Measurements from ENCODE around the gene ERFE. TPM values are rescaled to one million over a fixed set of nuclear protein-coding genes. Genes with fewer than 3 reads are reported as not detected.

The ERFE gene
- total RNA-seq, 2 experiments from 2014 or later, result 0.37 to 0.50 TPM

DNA sequence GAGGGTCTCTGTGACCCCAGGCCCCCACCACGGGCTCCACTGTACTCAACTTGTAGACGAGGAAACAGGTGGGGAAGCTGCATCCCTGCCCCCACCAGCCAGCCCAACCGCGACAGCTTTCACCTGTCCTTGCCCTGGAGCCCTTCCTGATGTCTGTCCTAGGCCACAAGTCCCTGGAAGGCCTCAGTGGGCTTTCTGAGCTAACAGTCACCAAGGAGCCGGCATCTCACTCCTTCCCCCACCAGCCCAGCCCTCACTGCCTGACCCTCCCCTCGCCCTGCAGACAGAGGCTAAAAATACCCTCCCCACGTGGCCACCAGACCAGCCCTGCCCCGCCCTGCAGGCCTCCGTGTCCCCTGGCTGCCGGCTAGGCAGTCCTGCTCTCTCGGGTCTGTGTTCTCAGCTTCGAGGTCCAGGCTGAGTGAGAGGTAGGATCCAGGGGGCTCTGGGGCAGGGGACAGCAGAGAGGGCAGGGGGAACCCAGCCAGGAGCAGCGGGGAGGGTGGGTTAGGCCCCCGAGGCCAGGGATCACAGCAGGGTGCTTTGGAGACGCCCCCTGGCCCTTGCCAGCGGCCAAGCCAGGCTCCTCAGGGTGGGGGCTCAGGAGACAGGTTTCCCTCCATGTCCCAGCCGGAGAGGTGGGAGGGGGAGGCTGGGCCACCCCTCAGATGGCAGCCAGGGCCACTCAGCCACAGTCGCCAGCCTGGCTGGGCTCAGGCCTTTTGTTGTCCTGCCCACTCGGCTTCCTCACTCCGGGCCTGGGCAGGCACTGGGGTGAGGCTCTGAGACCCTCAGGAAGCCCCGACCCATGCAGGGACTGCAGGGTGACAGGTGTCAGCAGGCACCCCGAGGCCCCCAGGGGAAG lies 20.2 kb upstream of the ERFE start, which contains the start of gene KLHL30:
Gene KLHL30, plus strand, starts transcription at position 338 of the 865 bp plus-strand sequence. CDS start 2,087 bp downstream, outside the sequence.
- H3K4me1 Mint-ChIP-seq (ENCODE audit: low read depth), result peaks cover 5% of the 10 kb centered on the region
- DNase-seq, result no peak
- H3K4me3 Mint-ChIP-seq, result no peak within 1 kb of the TSS
- no peak within 1 kb of the TSS for H3K27ac Mint-ChIP-seq
- H3K36me3 Mint-ChIP-seq (ENCODE audit: low read depth), result no peaks in the 10 kb centered on the region
- ChIA-PET POLR2A (interaction anchor here (1.2 kb wide), 1 partner anchor 29 kb away, joined by 6 read pairs; no protein-coding TSS in a partner anchor), CTCF (interaction anchor here (0.8 to 1.4 kb wide), 4 partner anchors 12 to 170 kb away, joined by 3 to 5 read pairs (median 4); no protein-coding TSS in a partner anchor)
- no peak for ATAC-seq
- no peaks in the 10 kb centered on the region for H3K27me3 Mint-ChIP-seq (ENCODE audit: low read depth)
- H3K9me3 Mint-ChIP-seq (ENCODE audit: insufficient read depth), result no peaks in the 10 kb centered on the region

GRCh38 chr2:238139196-238140039 lies 19.4 kb upstream of the ERFE start:
- H3K36me3 Mint-ChIP-seq (ENCODE audit: low read depth), result no peaks in the 10 kb centered on the region
- DNase-seq (peak; percentile 32), ATAC-seq (peak; percentile 16)
- CTCF ChIA-PET, result interaction anchor here (0.8 to 1.4 kb wide), 4 partner anchors 12 to 170 kb away, joined by 3 to 5 read pairs (median 4); no protein-coding TSS in a partner anchor
- H3K4me3 Mint-ChIP-seq, result no peak overlapping the region
- H3K4me1 Mint-ChIP-seq (ENCODE audit: low read depth), result peaks cover 5% of the 10 kb centered on the region
- H3K9me3 Mint-ChIP-seq (ENCODE audit: insufficient read depth), result no peaks in the 10 kb centered on the region
- H3K27ac Mint-ChIP-seq, result no peak overlapping the region
- POLR2A ChIA-PET, result interaction anchor here (1.2 kb wide), 1 partner anchor 28 kb away, joined by 6 read pairs; no protein-coding TSS in a partner anchor
- no peaks in the 10 kb centered on the region for H3K27me3 Mint-ChIP-seq (ENCODE audit: low read depth)

DNA sequence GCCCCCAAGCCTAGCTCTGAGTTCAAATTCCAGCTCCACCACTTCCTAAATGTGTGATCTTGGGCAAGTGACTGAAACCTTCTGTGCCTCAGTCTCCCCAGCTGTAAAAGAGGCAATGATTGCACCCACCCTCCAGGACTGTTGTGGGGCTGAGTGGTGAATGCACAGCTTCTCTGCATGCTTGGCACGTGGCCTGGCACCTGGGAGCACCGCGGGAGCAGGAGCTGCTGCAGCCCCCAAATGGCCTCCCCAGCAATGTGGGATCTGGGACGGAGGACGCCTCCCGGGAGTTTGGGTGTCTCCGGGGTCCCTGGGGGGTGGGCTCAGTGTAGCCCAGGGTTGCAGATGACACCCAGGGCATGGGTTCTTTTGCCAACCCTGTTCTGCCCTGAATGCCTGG lies 18.7 kb upstream of the ERFE start:
- Mint-ChIP-seq H3K4me3 (no peak overlapping the region), H3K27me3 (ENCODE audit: low read depth) (no peaks in the 10 kb centered on the region), H3K27ac (no peak overlapping the region), H3K36me3 (ENCODE audit: low read depth) (no peaks in the 10 kb centered on the region), H3K9me3 (ENCODE audit: insufficient read depth) (no peaks in the 10 kb centered on the region), H3K4me1 (ENCODE audit: low read depth) (peaks cover 5% of the 10 kb centered on the region)
- DNase-seq, result no peak
- no peak for ATAC-seq
- ChIA-PET POLR2A (no interaction called here), CTCF (interaction anchor here (1.0 to 1.4 kb wide), 3 partner anchors 13 to 49 kb away, joined by 3 to 5 read pairs (median 4); no protein-coding TSS in a partner anchor)

- Mint-ChIP-seq H3K36me3 (ENCODE audit: low read depth) (no peaks in the 10 kb centered on the region), H3K27me3 (ENCODE audit: low read depth) (no peaks in the 10 kb centered on the region), H3K4me3 (no peak overlapping the region), H3K27ac (no peak overlapping the region), H3K9me3 (ENCODE audit: insufficient read depth) (no peaks in the 10 kb centered on the region), H3K4me1 (ENCODE audit: low read depth) (peaks cover 5% of the 10 kb centered on the region)
- DNase-seq (no peak), ATAC-seq (no peak)
- ChIA-PET POLR2A (no interaction called here), CTCF (no interaction called here)
These were observed 17.8 kb upstream of the ERFE start for GRCh38 chr2:238140721-238141540.

- peaks cover 5% of the 10 kb centered on the region for H3K4me1 Mint-ChIP-seq (ENCODE audit: low read depth)
- ATAC-seq (no peak), DNase-seq (no peak)
- H3K36me3 Mint-ChIP-seq (ENCODE audit: low read depth), result no peaks in the 10 kb centered on the region
- ChIA-PET POLR2A (no interaction called here), CTCF (interaction anchor here (1.2 kb wide), 1 partner anchor 173 kb away, joined by 5 read pairs; no protein-coding TSS in a partner anchor)
- H3K4me3 Mint-ChIP-seq, result no peak overlapping the region
- no peaks in the 10 kb centered on the region for H3K9me3 Mint-ChIP-seq (ENCODE audit: insufficient read depth)
- peak overlapping the region; percentile 47 for H3K27ac Mint-ChIP-seq
- no peaks in the 10 kb centered on the region for H3K27me3 Mint-ChIP-seq (ENCODE audit: low read depth)
These were observed 17.0 kb upstream of the ERFE start for GRCh38 chr2:238141541-238142318.

GRCh38 chr2:238142382-238143205 lies 16.2 kb upstream of the ERFE start:
- no peaks in the 10 kb centered on the region for H3K27me3 Mint-ChIP-seq (ENCODE audit: low read depth)

GRCh38 chr2:238143239-238143951 lies 15.4 kb upstream of the ERFE start:
- Mint-ChIP-seq H3K27ac (no peak overlapping the region), H3K27me3 (ENCODE audit: low read depth) (no peaks in the 10 kb centered on the region), H3K4me1 (ENCODE audit: low read depth) (peaks cover 5% of the 10 kb centered on the region), H3K4me3 (no peak overlapping the region), H3K9me3 (ENCODE audit: insufficient read depth) (no peaks in the 10 kb centered on the region), H3K36me3 (ENCODE audit: low read depth) (no peaks in the 10 kb centered on the region)
- ATAC-seq (no peak), DNase-seq (no peak)
- ChIA-PET CTCF (no interaction called here), POLR2A (no interaction called here)

More at GRCh38 chr2:238142382-238143205, 16.2 kb upstream of the ERFE start:
- Mint-ChIP-seq H3K36me3 (ENCODE audit: low read depth) (no peaks in the 10 kb centered on the region), H3K4me1 (ENCODE audit: low read depth) (peaks cover 5% of the 10 kb centered on the region), H3K27ac (no peak overlapping the region), H3K9me3 (ENCODE audit: insufficient read depth) (no peaks in the 10 kb centered on the region), H3K4me3 (no peak overlapping the region)
- CTCF ChIA-PET, result interaction anchor here (1.2 kb wide), 1 partner anchor 174 kb away, joined by 5 read pairs; no protein-coding TSS in a partner anchor
- DNase-seq, result no peak
- POLR2A ChIA-PET, result no interaction called here
- no peak for ATAC-seq

DNA sequence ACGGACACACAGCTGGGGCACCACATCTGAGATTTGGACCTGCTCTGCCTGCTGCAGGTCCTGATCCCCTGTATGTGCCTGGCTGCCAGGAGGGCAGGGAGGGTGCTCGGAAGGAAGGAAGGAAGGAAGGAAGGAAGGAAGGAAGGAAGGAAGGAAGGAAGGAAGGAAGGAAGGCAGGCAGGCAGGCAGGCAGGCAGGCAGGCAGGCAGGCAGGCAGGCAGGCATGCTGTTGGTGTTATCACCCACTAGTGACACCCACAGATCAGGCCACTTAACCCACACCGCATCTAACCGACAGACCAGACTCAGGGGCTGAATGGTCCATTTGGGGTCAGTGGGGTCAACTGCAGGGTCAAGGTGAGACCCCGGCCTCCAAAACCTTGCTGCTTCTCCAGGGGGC lies 14.5 kb upstream of the ERFE start:
- peaks cover 5% of the 10 kb centered on the region for H3K4me1 Mint-ChIP-seq (ENCODE audit: low read depth)
- no peak for DNase-seq
- no peaks in the 10 kb centered on the region for H3K9me3 Mint-ChIP-seq (ENCODE audit: insufficient read depth)
- ChIA-PET CTCF (no interaction called here), POLR2A (no interaction called here)
- H3K27me3 Mint-ChIP-seq (ENCODE audit: low read depth), result no peaks in the 10 kb centered on the region
- H3K36me3 Mint-ChIP-seq (ENCODE audit: low read depth), result no peaks in the 10 kb centered on the region
- ATAC-seq, result no peak
- H3K27ac Mint-ChIP-seq, result no peak overlapping the region
- no peak overlapping the region for H3K4me3 Mint-ChIP-seq

- Mint-ChIP-seq H3K27me3 (ENCODE audit: low read depth) (no peaks in the 10 kb centered on the region), H3K27ac (no peak overlapping the region), H3K36me3 (ENCODE audit: low read depth) (no peaks in the 10 kb centered on the region), H3K4me1 (ENCODE audit: low read depth) (peaks cover 5% of the 10 kb centered on the region), H3K4me3 (no peak overlapping the region), H3K9me3 (ENCODE audit: insufficient read depth) (no peaks in the 10 kb centered on the region)
- ATAC-seq, result no peak
- POLR2A ChIA-PET, result no interaction called here
- DNase-seq, result no peak
- CTCF ChIA-PET, result interaction anchor here (1.0 kb wide), 1 partner anchor 15 kb away, joined by 3 read pairs; no protein-coding TSS in a partner anchor
These were observed 13.7 kb upstream of the ERFE start for GRCh38 chr2:238145046-238145445.

GRCh38 chr2:238145851-238146250 lies 12.9 kb upstream of the ERFE start:
- no peak overlapping the region for H3K4me3 Mint-ChIP-seq
- no peaks in the 10 kb centered on the region for H3K27me3 Mint-ChIP-seq (ENCODE audit: low read depth)
- H3K36me3 Mint-ChIP-seq (ENCODE audit: low read depth), result no peaks in the 10 kb centered on the region
- DNase-seq (no peak), ATAC-seq (no peak)
- no peaks in the 10 kb centered on the region for H3K9me3 Mint-ChIP-seq (ENCODE audit: insufficient read depth)
- no peak overlapping the region for H3K27ac Mint-ChIP-seq
- CTCF ChIA-PET, result interaction anchor here (1.0 kb wide), 1 partner anchor 14 kb away, joined by 3 read pairs; no protein-coding TSS in a partner anchor
- POLR2A ChIA-PET, result no interaction called here
- H3K4me1 Mint-ChIP-seq (ENCODE audit: low read depth), result peaks cover 5% of the 10 kb centered on the region

All from activated CD8-positive, alpha-beta T cell treated with anti-CD3 and anti-CD28 coated beads, Interleukin-2, amount 10 ng/mL, durations not matched to agents 7 days and 5 days (primary cell).